ENCODE measurements around the gene CCL20. TPM values are rescaled to one million over a fixed set of nuclear protein-coding genes. Genes with fewer than 3 reads are reported as not detected.
"Not testable (repeated sequence)": the region's sequence is repeated elsewhere in the genome, so short reads cannot be mapped to it uniquely, and the experiment has no call there.

Gene CCL20
- total and polyA plus RNA-seq, 4 donors = 0.36 to 5.9 (median 1.3) TPM

DNA sequence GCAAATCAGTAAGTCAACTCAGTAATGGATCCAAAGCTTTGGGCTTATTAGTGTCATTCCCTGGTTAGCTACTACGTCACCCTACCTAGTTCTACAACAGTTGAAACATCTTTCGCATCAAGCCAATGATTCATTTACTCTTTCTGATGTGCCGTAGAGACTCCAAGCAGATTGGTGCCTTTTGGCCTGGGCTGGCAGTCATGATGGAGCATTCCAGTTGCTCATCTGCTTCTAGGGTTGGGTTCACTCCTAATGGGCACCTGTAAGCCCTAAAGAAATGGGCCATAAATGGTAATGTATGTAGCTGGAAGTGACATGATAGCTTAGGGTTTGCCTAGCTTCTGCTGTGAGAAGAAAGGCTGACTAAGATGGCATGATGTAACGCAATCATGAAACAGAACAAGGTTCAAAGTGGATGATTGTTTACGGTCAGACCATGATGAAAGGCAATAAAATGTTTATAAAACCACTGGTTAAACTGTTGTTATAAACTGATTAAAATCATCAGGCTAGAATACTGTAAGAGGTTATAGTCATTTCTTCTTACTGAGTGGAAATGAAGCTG lies 20.4 kb upstream of the CCL20 start:
- no peaks in the 10 kb centered on the region for H3K4me1 ChIP-seq (ENCODE audit: control insufficient read depth in 4 of 4, insufficient read depth in 4 of 4, low read length in 3 of 4)
- no peak for TF ChIP-seq RAD21 (IDR thresholded peaks at IDR 0.05)
- no peak for TF ChIP-seq NR2F2 (IDR thresholded peaks at IDR 0.05)
- TF ChIP-seq RXRA (IDR thresholded peaks at IDR 0.05) = no peak
- no peak for TF ChIP-seq TAF1 (conservative IDR thresholded peaks at IDR 0.05)
- TF ChIP-seq HNF4A (conservative IDR thresholded peaks at IDR 0.05) = no peak
- TF ChIP-seq, protein P1, sequence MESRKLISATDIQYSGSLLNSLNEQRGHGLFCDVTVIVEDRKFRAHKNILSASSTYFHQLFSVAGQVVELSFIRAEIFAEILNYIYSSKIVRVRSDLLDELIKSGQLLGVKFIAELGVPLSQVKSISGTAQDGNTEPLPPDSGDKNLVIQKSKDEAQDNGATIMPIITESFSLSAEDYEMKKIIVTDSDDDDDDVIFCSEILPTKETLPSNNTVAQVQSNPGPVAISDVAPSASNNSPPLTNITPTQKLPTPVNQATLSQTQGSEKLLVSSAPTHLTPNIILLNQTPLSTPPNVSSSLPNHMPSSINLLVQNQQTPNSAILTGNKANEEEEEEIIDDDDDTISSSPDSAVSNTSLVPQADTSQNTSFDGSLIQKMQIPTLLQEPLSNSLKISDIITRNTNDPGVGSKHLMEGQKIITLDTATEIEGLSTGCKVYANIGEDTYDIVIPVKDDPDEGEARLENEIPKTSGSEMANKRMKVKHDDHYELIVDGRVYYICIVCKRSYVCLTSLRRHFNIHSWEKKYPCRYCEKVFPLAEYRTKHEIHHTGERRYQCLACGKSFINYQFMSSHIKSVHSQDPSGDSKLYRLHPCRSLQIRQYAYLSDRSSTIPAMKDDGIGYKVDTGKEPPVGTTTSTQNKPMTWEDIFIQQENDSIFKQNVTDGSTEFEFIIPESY (IDR thresholded peaks at IDR 0.05) = no peak
- no peaks in the 10 kb centered on the region for H3K36me3 ChIP-seq (ENCODE audit: control insufficient read depth in 4 of 4, insufficient read depth in 3 of 4, low read depth in 1 of 4, low read length in 3 of 4)
- H3K9ac ChIP-seq (ENCODE audit: low read depth in 1 of 2, low read length in 2 of 2) = no peak overlapping the region
- H3K9me3 ChIP-seq (ENCODE audit: control insufficient read depth in 4 of 4, low read length in 3 of 4) = no peaks in the 10 kb centered on the region
- DNase-seq (ENCODE audit: low spot score) = no peak
- H3K27ac ChIP-seq (ENCODE audit: low read depth in 1 of 2, low read length in 2 of 2) = no peak overlapping the region
- H3K4me3 ChIP-seq (ENCODE audit: low read depth in 1 of 3, low read length in 3 of 3) = no peak overlapping the region
- WGBS = 82% methylated on average over 5 of the region's 5 CpGs
- no peaks in the 10 kb centered on the region for H3K27me3 ChIP-seq (ENCODE audit: control insufficient read depth in 4 of 4, insufficient read depth in 4 of 4, low read length in 3 of 4)

DNA sequence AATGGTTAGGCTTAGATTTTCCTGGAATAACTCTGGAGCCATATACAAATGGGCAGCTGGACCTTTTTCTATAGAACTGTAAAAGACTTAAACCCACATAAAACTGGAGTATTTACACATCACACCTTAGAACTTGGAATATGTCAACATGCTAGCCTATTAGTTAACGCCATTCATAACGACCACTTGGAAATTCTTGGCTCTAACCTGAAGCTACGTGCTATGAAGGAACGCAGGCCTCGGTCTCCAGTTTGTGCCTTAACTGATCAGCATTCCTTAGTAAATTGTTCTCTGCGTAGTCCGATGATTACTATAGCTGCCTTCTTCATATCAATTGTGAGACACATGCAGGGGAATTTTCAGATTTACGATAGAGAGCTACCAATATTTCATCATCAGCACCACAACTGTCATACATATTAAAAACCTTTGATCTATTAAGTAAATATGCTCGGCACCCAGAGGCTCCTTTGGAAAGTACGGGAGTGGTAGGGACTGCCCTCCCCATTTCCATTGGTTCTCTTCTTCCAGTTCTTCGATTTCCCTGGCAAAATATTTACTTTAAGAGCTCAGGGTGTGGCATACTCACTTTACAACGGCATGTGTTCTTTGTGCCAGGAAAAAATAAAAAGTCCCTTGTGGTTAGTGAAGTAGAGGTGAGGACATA lies 17.5 kb upstream of the CCL20 start:
- no peaks in the 10 kb centered on the region for H3K4me1 ChIP-seq (ENCODE audit: control insufficient read depth in 4 of 4, insufficient read depth in 4 of 4, low read length in 3 of 4)
- no peak overlapping the region for H3K4me3 ChIP-seq (ENCODE audit: low read depth in 1 of 3, low read length in 3 of 3)
- H3K9ac ChIP-seq (ENCODE audit: low read depth in 1 of 2, low read length in 2 of 2) = no peak overlapping the region
- DNase-seq (ENCODE audit: low spot score) = no peak
- TF ChIP-seq, protein P1 (IDR thresholded peaks at IDR 0.05) = no peak
- no peak for TF ChIP-seq GABPA (IDR thresholded peaks at IDR 0.05 in 1 of 2, conservative IDR thresholded peaks at IDR 0.05 in 1 of 2)
- no peak for TF ChIP-seq FOXA2 (IDR thresholded peaks at IDR 0.05)
- no peak for TF ChIP-seq EGR1 (IDR thresholded peaks at IDR 0.05; ENCODE audit: low read depth in 2 of 2)
- TF ChIP-seq YY1 (IDR thresholded peaks at IDR 0.05) = no peak
- no peak for TF ChIP-seq FOXA1 (IDR thresholded peaks at IDR 0.05)
- no peak for TF ChIP-seq SP1 (IDR thresholded peaks at IDR 0.05)
- no peak for TF ChIP-seq TAF1 (conservative IDR thresholded peaks at IDR 0.05)
- no peaks in the 10 kb centered on the region for H3K9me3 ChIP-seq (ENCODE audit: control insufficient read depth in 4 of 4, low read length in 3 of 4)
- H3K27me3 ChIP-seq (ENCODE audit: control insufficient read depth in 4 of 4, insufficient read depth in 4 of 4, low read length in 3 of 4) = no peaks in the 10 kb centered on the region
- no peak overlapping the region for H3K27ac ChIP-seq (ENCODE audit: low read depth in 1 of 2, low read length in 2 of 2)
- no peaks in the 10 kb centered on the region for H3K36me3 ChIP-seq (ENCODE audit: control insufficient read depth in 4 of 4, insufficient read depth in 3 of 4, low read depth in 1 of 4, low read length in 3 of 4)
- 61% methylated on average over 12 of the region's 12 CpGs for WGBS

DNA sequence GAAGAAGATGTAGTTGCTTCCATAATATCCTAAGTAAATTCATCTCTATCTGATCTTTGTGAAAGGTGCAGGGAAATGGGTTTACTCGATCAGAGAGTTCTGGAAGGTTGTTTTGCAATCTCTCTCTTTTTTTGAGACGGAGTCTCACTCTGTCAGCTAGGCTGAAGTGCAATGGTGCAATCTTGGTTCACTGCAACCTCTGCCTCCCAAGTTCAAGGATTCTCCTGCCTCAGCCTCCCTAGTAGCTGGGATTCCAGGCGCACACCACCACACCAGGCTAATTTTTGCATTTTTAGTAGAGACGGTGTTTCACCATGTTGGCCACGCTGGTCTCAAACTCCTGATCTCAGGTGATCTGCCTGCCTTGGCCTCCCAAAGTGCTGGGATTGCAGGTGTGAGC lies 16.9 kb upstream of the CCL20 start:
- H3K36me3 ChIP-seq (ENCODE audit: control insufficient read depth in 4 of 4, insufficient read depth in 3 of 4, low read depth in 1 of 4, low read length in 3 of 4); H3K27me3 ChIP-seq (ENCODE audit: control insufficient read depth in 4 of 4, insufficient read depth in 4 of 4, low read length in 3 of 4); H3K4me1 ChIP-seq (ENCODE audit: control insufficient read depth in 4 of 4, insufficient read depth in 4 of 4, low read length in 3 of 4); DNase-seq (ENCODE audit: low spot score); H3K4me3 ChIP-seq (ENCODE audit: low read depth in 1 of 3, low read length in 3 of 3); H3K9ac ChIP-seq (ENCODE audit: low read depth in 1 of 2, low read length in 2 of 2); H3K27ac ChIP-seq (ENCODE audit: low read depth in 1 of 2, low read length in 2 of 2); H3K9me3 ChIP-seq (ENCODE audit: control insufficient read depth in 4 of 4, low read length in 3 of 4): not testable (repeated sequence)
- 89% methylated on average over 5 of the region's 5 CpGs for WGBS

All from liver (tissue), 9 donors.